ENCODE results near the gene CES3.
"Not testable (repeated sequence)": the region's sequence is repeated elsewhere in the genome, so short reads cannot be mapped to it uniquely, and the experiment has no call there.

The CES3 gene

GRCh38 chr16:66974156-66974931 lies 13.3 kb downstream of the CES3 start:
- DNase-seq: not testable (repeated sequence)

- not testable (repeated sequence) for DNase-seq
Observed at GRCh38 chr16:66974932-66975246, 13.8 kb downstream of the CES3 start.

DNA sequence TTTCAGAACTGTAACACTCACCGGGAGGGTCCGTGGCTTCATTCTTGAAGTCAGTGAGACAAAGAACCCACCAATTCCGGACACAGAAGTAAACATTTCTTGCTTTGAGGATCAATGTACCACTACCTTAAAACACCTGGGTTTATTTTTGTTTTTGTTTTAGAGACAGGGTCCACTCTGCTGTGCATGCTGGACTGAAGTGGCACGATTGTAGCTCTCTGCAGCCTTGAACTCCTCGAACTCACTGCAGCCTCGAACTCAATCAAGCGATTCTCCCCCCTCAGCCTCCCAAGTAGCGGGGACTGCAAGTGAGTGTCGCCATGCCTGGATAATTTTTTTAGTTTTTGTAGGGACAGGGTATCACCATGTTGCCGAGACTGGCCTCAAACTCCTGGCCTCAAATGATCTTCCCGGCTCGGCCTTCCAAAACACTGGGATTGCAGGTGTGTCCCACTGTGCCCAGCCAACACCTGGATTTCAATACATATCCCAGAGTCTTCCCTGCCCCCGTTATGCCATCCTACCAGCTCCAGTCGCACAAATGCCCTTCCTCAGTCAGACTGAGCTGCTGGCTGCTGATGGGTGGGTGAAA lies 14.3 kb downstream of the CES3 start:
- DNase-seq: no peak

GRCh38 chr16:66976746-66977145 lies 15.7 kb downstream of the CES3 start:
- no peak for DNase-seq

- DNase-seq: peak; percentile 40
Observed at GRCh38 chr16:66977341-66978113, 16.5 kb downstream of the CES3 start.

DNA sequence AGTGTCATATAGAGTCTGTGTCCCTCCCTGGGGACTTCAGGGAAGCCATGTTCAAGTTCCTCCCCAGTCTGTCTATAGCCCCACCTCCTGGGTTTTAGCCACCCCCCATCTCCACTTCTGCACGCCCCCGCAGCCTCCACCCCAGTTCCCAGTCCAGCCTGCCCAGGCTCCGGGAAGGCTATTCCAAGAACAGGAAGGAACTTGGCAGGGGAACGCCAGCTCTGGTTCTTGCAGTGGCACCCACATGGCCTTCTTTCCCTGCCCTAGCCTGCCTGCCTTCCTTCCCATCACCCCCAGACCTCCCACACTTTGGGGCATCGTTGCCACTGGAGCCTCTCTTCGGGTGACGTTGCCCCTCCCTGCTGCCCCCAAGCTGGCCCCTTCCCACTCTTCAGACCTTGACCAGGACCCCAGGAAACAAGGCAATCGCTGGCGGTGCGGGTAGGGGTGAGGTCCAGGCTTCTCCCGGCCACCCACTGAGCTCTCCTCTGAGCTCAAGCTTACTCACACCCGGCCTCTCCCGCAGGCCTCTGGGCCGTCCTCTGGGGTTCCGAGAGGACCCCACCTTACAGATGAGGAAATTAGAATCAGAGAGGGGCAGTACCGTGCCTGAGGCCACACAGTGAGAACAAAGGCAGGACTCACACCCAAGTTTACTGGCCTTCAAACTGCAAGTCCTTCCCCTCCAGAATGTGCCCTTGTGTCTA lies 18.1 kb downstream of the CES3 start:
- DNase-seq: no peak

DNA sequence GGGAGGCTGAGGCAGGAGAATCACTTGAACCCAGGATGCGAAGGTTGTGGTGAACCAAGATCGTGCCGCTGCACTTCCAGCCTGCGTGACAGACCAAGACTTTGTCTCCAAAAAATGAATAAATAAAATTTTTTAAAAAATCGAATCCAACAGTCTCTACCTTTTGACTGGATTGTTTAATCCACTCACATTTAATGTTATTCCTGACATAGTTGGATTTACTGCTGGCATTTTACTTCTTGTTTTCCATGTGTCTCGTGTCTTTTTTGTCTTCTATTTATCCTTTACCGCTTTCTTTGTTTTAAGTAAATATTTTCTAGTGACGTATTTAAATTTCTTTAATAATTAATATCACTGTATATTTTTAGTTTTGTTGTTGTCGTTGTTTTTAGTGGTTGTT lies 22.0 kb downstream of the CES3 start:
- DNase-seq: no peak

DNA sequence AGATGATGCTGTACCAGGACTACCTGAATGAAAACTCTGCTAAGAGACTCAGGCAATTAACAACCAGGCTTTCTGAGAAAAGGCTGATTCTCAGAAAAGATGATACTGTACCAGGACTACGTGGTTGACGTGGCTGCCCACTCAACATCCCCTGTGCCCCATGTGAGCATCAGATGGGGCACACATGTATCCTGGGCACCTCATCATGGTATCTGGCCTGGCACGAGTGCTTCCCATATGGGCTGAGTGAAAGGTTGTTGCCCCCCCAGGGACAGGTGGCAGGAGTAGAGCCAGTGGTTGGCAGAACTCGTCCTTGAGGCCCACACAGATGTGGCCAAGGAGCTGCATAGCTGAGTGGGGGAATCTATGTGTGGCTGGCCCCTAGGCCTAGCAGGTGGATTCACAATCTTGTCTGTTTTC lies 23.8 kb downstream of the CES3 start:
- DNase-seq: no peak

DNA sequence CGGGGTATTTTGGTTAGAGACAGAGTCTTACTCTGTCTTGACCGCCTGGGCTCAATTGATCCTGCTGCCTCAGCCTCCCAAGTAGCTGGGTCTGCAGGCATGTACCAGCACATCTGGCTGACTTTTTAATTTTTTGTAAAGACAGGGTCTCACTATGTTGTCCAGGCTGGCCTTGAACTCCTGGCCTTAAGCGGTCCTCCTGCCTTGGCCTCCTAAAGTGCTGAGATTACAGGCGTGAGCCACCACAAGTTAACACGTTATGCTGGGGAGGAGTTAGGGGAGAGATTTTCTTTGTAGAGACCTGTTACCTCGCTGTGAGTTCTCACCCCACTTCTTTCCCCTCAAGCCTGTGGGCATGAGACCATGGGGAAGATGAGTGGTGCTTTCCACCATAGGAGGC lies 25.5 kb downstream of the CES3 start:
- no peak for DNase-seq

DNA sequence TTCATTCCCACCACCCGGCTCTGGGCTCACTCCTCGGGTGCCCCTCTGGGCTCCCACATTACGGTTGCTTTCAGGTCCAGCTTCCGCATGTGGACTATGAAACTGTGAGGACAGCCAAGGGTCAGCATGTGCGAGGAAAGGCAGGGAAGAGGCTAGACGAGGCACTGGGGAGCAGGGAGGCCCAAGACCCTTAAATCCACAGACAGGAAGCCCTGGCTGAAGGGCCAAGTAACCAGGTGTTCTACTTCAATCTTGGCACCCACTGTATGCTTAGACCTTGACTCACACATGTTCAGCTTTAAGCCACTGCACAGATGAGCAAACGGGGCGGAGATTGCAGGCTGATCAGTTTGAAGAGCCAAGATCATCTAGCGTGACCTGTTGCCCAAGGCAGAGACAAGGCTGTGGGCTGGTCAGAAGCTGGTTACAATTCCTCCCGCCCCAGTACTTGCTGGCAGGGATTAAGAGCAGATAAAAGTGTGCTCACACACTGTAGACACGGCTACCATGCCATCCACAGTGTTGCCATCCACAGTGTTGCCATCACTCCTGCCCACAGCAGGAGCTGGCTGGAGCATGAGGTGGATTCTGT lies 27.2 kb downstream of the CES3 start, which contains the start of gene CES4A:
Gene CES4A (plus strand): TSS at position 393 of the 592 bp plus-strand sequence. CDS start 184 bp downstream, at position 577.
- DNase-seq: no peak

GRCh38 chr16:66991545-66992077 lies 30.5 kb downstream of the CES3 start:
- no peak for DNase-seq

DNA sequence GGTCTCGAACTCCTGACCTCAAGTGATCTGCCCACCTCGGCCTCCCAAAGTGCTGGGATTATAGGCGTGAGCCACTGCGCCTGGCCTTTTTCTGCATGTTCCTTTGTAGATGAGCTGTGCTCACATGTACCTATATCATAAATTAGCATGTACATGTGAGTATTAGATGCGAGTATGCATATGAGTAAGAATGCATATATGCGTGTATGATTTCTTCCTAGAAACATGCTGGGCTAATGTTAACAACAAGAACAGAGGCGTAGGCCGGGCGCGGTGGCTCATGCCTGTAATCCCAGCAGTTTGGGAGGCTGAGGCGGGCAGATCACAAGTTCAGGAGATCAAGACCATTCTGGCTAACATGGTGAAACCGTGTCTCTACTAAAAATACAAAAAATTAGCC lies 32.5 kb downstream of the CES3 start:
- DNase-seq: not testable (repeated sequence)

GRCh38 chr16:66996324-66996982 lies 35.4 kb downstream of the CES3 start:
- no peak for DNase-seq

DNA sequence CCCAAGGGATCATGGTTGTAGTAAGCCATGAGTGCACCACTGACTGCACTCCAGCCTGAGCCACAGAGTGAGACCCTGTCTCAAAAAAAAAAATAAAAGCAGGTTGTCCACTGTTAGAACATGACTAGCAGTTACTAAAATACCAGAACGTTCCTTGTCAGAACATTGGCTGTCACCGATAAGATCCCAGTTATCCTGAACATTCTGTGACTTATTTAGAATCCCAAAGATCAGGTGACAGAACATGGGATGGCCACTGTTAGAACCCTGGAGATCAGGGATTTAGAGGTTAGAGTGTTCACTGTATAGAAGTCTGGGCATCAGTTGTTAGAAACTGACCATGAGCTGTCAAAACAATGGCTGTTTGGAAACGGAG lies 35.9 kb downstream of the CES3 start:
- DNase-seq: no peak

- no peak for DNase-seq
Observed at GRCh38 chr16:67000384-67001351, 39.6 kb downstream of the CES3 start.

- no peak for DNase-seq
Observed at GRCh38 chr16:67001726-67002125, 40.7 kb downstream of the CES3 start.

DNA sequence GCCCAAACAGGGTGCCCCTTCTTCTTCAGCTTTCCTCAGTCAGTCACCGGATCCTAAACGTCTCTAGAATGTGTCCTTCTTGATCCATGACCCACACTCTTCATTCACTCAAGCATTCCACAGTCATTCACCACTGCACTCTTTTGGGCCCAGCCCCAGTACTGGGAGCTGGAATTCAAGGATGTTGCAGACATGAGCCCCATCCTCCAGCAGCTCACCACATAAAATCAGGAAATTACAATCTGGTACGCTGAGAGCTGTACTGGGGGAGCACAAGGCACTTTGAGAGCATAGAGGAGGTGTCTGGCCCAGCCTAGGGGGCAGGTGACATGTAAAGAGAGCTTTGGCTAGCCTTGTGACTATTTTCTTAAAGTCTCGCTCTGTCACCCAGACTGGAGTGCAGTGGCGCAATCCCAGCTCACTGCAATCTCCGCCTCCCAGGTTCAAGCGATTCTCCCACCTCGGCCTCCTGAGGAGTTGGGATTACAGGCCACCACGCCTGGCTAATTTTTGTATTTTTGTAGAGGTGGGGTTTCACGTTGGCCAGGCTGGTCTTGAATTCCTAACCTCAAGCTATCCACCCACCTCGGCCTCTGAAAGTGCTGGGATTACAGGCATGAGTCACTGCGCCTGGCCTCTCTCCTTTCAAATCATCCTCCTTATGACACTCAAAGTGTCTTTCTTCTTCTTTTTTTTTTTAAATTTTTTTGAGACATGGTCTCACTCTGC lies 46.0 kb downstream of the CES3 start:
- DNase-seq: no peak

- DNase-seq: no peak
Observed at GRCh38 chr16:67009158-67009557, 48.1 kb downstream of the CES3 start.

DNA sequence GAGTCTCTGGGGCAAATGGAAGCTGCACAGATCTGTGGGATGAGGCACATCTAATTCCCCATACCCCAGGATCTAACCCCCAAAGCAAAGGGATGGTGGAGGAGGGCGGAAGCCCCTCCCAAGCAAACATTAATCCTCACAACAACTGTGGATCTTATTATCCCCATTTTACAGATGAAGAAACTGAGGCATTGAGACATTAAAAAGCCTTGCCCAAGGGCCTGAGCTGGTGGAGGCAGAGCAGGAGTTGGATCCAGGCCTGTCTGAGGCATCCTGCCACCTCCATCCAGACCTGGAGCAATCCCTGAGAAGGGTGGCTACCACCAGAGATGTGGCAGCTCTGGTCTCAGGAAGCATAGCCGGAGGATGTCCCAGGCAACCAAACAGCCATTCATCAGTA lies 50.2 kb downstream of the CES3 start:
- no peak for DNase-seq

- no peak for DNase-seq
Observed at GRCh38 chr16:67013233-67013822, 52.3 kb downstream of the CES3 start.
